ENCODE measurements around the gene PNLDC1. TPM values are rescaled to one million over a fixed set of nuclear protein-coding genes. Genes with fewer than 3 reads are reported as not detected.

PNLDC1 gene
- total and polyA plus RNA-seq, 7 donors: 0.09 to 0.49 (median 0.17) TPM; not detected in 2

DNA sequence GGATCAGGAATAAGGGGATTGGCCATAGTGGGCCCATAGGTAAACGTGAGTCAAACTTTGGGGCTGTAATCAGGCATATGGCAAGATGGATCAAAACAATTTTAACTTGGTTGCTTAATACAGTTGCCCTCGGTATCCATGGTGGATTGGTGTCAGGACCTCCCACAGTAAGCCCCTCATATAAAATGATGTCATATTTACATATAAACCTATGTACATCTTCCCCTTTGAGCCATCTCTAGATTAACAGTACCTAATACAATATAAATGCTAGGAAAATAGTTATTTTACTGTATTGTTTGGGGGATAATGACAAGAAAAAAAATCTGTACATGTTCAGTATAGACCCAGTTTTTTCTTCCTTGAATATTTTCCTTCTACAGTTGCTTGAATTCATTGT is 45.7 kb upstream of the PNLDC1 start:
- H3K9me3 ChIP-seq: no peaks in the 10 kb centered on the region
- intact Hi-C loops (cut with DNase I): loop anchor here in 1 of 2 donors (5.0 kb wide), 1 partner anchor 67 kb away; no protein-coding TSS in a partner anchor
- no peaks in the 10 kb centered on the region for H3K4me1 ChIP-seq
- peaks cover 14 to 94% of the 10 kb centered on the region in 2 donors for H3K36me3 ChIP-seq (ENCODE audit: insufficient read depth in 1 of 2, low read depth in 1 of 2)
- WGBS, 3 donors: 80 to 86% (median 80%) methylated on average over 2 of the region's 2 CpGs
- H3K27ac ChIP-seq: no peak overlapping the region
- ATAC-seq (no peak), DNase-seq (no peak)
- H3K27me3 ChIP-seq (ENCODE audit: insufficient read depth in 3 of 3, low read length in 2 of 3): no peaks in the 10 kb centered on the region
- TF ChIP-seq CTCF (IDR thresholded peaks at IDR 0.05): no peak
- no peak overlapping the region for H3K4me3 ChIP-seq

DNA sequence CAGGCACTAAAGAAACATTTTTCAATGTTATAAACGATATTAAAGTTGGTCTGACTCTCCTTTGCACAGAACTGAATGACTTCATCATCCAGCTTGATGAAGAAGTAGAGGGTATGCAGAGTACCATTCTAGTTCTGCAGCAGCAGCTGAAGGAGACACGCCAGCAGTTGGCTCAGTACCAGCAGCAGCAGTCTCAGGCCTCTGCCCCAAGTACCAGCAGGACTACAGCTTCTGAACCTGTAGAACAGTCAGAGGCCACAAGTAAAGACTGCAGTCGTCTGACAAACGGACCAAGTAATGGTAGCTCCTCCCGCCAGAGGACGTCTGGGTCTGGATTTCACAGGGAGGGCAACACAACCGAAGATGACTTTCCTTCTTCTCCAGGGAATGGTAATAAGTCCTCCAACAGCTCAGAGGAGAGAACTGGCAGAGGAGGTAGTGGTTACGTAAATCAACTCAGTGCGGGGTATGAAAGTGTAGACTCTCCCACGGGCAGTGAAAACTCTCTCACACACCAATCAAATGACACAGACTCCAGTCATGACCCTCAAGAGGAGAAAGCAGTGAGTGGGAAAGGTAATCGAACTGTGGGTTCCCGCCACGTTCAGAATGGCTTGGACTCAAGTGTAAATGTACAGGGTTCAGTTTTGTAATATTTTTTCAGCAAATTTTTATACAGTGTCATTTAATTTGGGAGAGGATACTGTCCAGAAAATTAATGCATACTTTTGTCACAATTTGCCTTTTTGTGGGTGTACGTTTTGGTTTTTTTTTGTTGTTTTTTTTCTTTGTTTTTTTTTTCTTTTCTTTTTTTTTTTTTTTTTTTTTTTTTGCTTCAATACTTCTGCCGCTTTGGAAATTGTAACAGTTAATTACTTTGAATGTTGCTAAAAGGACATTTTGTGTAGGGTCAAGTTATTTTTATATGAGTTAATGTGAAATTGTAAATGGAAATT is 44.8 kb upstream of the PNLDC1 start:
- ATAC-seq (peak; percentile 23 to 42 (median 35)), DNase-seq (no peak)
- Histone ChIP-seq H3K36me3 (ENCODE audit: insufficient read depth in 1 of 2, low read depth in 1 of 2) (peaks cover 14 to 92% of the 10 kb centered on the region in 2 donors), H3K27ac (no peak overlapping the region), H3K4me1 (peaks cover 3% of the 10 kb centered on the region), H3K27me3 (ENCODE audit: insufficient read depth in 3 of 3, low read length in 2 of 3) (no peaks in the 10 kb centered on the region), H3K9me3 (no peaks in the 10 kb centered on the region), H3K4me3 (no peak overlapping the region)
- TF ChIP-seq CTCF (IDR thresholded peaks at IDR 0.05): no peak
- intact Hi-C loops (cut with DNase I): loop anchor here in 1 of 2 donors (5.0 kb wide), 1 partner anchor 68 kb away; no protein-coding TSS in a partner anchor
- 54 to 69% (median 55%) methylated on average over 15 of the region's 15 CpGs for WGBS, 3 donors

DNA sequence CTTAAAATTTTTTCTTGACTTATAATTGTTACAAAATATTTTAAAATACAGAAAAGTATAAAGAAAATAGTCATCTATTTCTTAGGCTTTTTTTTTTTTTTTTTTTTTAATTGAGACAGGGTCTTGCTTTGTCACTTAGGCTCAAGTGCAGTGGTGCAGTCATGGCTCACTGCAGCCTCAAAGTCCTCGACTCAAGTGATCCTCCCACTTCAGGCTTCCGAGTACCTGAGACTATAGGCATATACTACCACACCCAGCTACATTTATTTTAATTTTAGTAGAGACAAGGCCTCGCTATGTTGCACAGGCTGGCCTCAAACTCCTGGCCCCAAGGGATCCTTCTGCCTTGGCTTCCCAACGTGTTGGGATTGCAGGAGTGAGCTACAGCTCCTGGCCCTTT is 43.6 kb upstream of the PNLDC1 start:
- peaks cover 13% of the 10 kb centered on the region for H3K4me1 ChIP-seq
- WGBS, 3 donors: 83 to 89% (median 85%) methylated on average over 4 of the region's 4 CpGs

More for the DNA sequence above, 43.6 kb upstream of the PNLDC1 start:
- no peak overlapping the region for H3K4me3 ChIP-seq
- H3K27me3 ChIP-seq (ENCODE audit: insufficient read depth in 3 of 3, low read length in 2 of 3): no peaks in the 10 kb centered on the region
- intact Hi-C loops (cut with DNase I): no loop called here
- no peak for ATAC-seq
- no peak for TF ChIP-seq CTCF (IDR thresholded peaks at IDR 0.05)
- no peak overlapping the region for H3K27ac ChIP-seq
- peaks cover 12 to 80% of the 10 kb centered on the region in 2 donors for H3K36me3 ChIP-seq (ENCODE audit: insufficient read depth in 1 of 2, low read depth in 1 of 2)
- no peaks in the 10 kb centered on the region for H3K9me3 ChIP-seq
- DNase-seq: no peak

All from psoas muscle (tissue), 8 donors.